K562 (cell line): ENCODE results near the gene IPO11. TPM values are rescaled to one million over a fixed set of nuclear protein-coding genes. Genes with fewer than 3 reads are reported as not detected.

Experiments
- ATAC-seq: fragments of 200-7000 bp; cut with Tn5 transposase; 3 replicates; pipeline ENCODE4 v1.9.1; 2020; ENCODE audit warnings: moderate library complexity
- BruUV-seq: library from RNA; stranded (reverse); fragments of 400-500 nt; replicated peaks from 2 replicates; lab custom pipeline; 2021; lab: Mats Ljungman, UMichigan
- CTCF ChIA-PET: fragments of 300-600 bp; formaldehyde crosslinking; extraction: SDS; loops from one replicate; lab custom pipeline; 2021; ENCODE audit warnings: low intra/inter-chr PET ratio; lab: Yijun Ruan, JAX
- POLR2A ChIA-PET: fragments of 300-600, 350-650 bp; sonication (Branson Sonifier 250); formaldehyde crosslinking; extraction: SDS; loops from one replicate; lab custom pipeline; 2021; ENCODE audit warnings: antibody characterized with exemption, inconsistent platforms; lab: Yijun Ruan, JAX
- DNase-seq, 4 experiments: peaks; one replicate each; pipeline versions ENCODE4 v3.0.0 to v3.0.0-alpha.2; 2011 to 2018; ENCODE audit warnings: low spot score in 3 of 4, mixed read lengths in 3 of 4; ENCODE audit errors: extremely low read depth in 1 of 4
- FAIRE-seq: peaks from 2 replicates; lab custom pipeline; 2011; peaks lifted over from hg19 to GRCh38; lab: Jason Lieb, UNC
- H2AFZ ChIP-seq: 2 replicates; pipeline ENCODE4 v1.6.0; 2011; ENCODE audit warnings: low read depth, low read length, control low read depth, inconsistent platforms
- H3K27ac ChIP-seq: fragments of 200-600 bp; 3 replicates; pipeline ENCODE4 v1.8.0; 2011; ENCODE audit warnings: low read depth, mild to moderate bottlenecking, control low read depth, inconsistent platforms, low read length, moderate library complexity, mixed read lengths; ENCODE audit errors: extremely low read depth
- H3K27me3 ChIP-seq, 2 experiments: fragments of 300-600 bp in 1 of 2; 2 replicates in 1 of 2; 3 replicates in 1 of 2; pipeline versions ENCODE4 v1.6.0 to v1.8.0; 2011; ENCODE audit warnings: inconsistent platforms in 2 of 2, low read length in 2 of 2, mild to moderate bottlenecking in 1 of 2, mixed read lengths in 1 of 2, moderate library complexity in 1 of 2; ENCODE audit not compliant: control insufficient read depth in 2 of 2, insufficient read depth in 2 of 2
- H3K36me3 ChIP-seq: fragments of 300-600 bp; 3 replicates; pipeline ENCODE4 v1.8.0; 2011; ENCODE audit warnings: mild to moderate bottlenecking, low read length, inconsistent platforms; ENCODE audit not compliant: control insufficient read depth, insufficient read depth
- H3K4me1 ChIP-seq, 2 experiments: fragments of 200-600 bp in 1 of 2; replicated peaks in 1 of 2; 2 replicates in 1 of 2; 3 replicates in 1 of 2; pipeline versions ENCODE4 v1.5.1 to v1.8.0; 2011; ENCODE audit warnings: inconsistent platforms in 2 of 2, low read length in 2 of 2, mild to moderate bottlenecking in 1 of 2, mixed read lengths in 1 of 2, moderate library complexity in 1 of 2; ENCODE audit not compliant: control insufficient read depth in 2 of 2, insufficient read depth in 2 of 2
- H3K4me2 ChIP-seq: 2 replicates; pipeline ENCODE4 v1.6.1; 2011; ENCODE audit warnings: low read length, control low read depth, inconsistent platforms, mixed read lengths; ENCODE audit not compliant: insufficient read depth
- H3K4me3 ChIP-seq: fragments of 200-600 bp; sonication (generic), shearing (Covaris generic); 2 replicates; pipeline ENCODE4 v1.5.1; 2016; ENCODE audit warnings: control low read depth, inconsistent platforms
- H3K79me2 ChIP-seq: fragments of 200-600 bp; 3 replicates; pipeline ENCODE4 v1.8.0; 2011; ENCODE audit warnings: low read length, inconsistent platforms; ENCODE audit not compliant: control insufficient read depth, insufficient read depth
- H3K9ac ChIP-seq, 2 experiments: 2 replicates each; pipeline versions ENCODE4 v1.6.0 to v1.6.1; 2011; ENCODE audit warnings: low read depth in 2 of 2, low read length in 2 of 2, control low read depth in 1 of 2, inconsistent platforms in 1 of 2, mild to moderate bottlenecking in 1 of 2, mixed read lengths in 1 of 2; ENCODE audit not compliant: insufficient read depth in 1 of 2
- H3K9me1 ChIP-seq: one replicate; pipeline ENCODE4 v1.6.0; 2011; ENCODE audit warnings: inconsistent platforms, mild to moderate bottlenecking, low read length, moderate library complexity; ENCODE audit not compliant: control insufficient read depth, insufficient read depth
- H3K9me3 ChIP-seq: replicated peaks from 2 replicates; pipeline ENCODE4 v1.5.1; 2011; ENCODE audit warnings: low read depth, low read length, inconsistent platforms; ENCODE audit not compliant: control insufficient read depth, insufficient read depth
- H4K20me1 ChIP-seq: replicated peaks from 2 replicates; pipeline ENCODE4 v1.6.1; 2011; ENCODE audit warnings: low read length, inconsistent platforms, mixed read lengths; ENCODE audit not compliant: control insufficient read depth, insufficient read depth
- HNRNPUL1 ChIP-seq: fragments of 200-400 bp; formaldehyde crosslinking; IDR thresholded peaks from 2 replicates; pipeline ENCODE4 v1.6.1; 2017; ENCODE audit warnings: low read length
- IRF2 ChIP-seq: sonication (generic); formaldehyde crosslinking; IDR thresholded peaks from 2 replicates; pipeline ENCODE4 v1.8.1; 2022; ENCODE audit warnings: mild to moderate bottlenecking, missing genetic modification reagents
- RAD21 ChIP-seq, 2 experiments: fragments of 250-450 bp in 1 of 2; fragments of 450-650 bp in 1 of 2; sonication (Bioruptor Pico) in 1 of 2; formaldehyde crosslinking in 1 of 2; IDR thresholded peaks in 1 of 2; conservative IDR thresholded peaks in 1 of 2; 2 replicates each; pipeline versions ENCODE4 v1.4.0 to v1.8.0; 2020 to 2022; ENCODE audit warnings: mild to moderate bottlenecking in 2 of 2, moderate library complexity in 1 of 2
- REST ChIP-seq, 2 experiments: fragments of 450-650 bp; formaldehyde crosslinking in 1 of 2; IDR thresholded peaks; 2 replicates each; pipeline versions ENCODE4 v1.4.0 to v1.6.1; 2014 to 2020; ENCODE audit warnings: mild to moderate bottlenecking in 2 of 2, borderline replicate concordance in 1 of 2, low read depth in 1 of 2
- WGBS: fragments of 100-300 bp; shearing (Covaris generic); methylation state at CpG from one replicate; pipeline ENCODE4 v1.1.6; 2016; ENCODE audit warnings: low coverage, mixed read lengths; ENCODE audit not compliant: insufficient coverage; ENCODE audit errors: missing lambda C conversion rate; 5-methylcytosine and 5-hydroxymethylcytosine counted together
- in situ Hi-C: fragments of 300-500 bp; cut with MboI; formaldehyde crosslinking; loops from 4 replicates; pipeline ENCODE4 v1.15.0; 2018; ENCODE audit warnings: inconsistent platforms, mixed read lengths
- intact Hi-C: fragments of 100-400 bp; cut with micrococcal nuclease; formaldehyde crosslinking; loops from 2 replicates; pipeline ENCODE4 v1.14.2; 2022
- polyA plus RNA-seq, 8 experiments: library from polyadenylated mRNA; depleted of rRNA in 4 of 8; stranded (reverse) in 5 of 8; unstranded in 3 of 8; fragments of >200 nt; fragmentation: Nextera tagmentation in 2 of 8; fragmentation: Illumina TruSeq in 1 of 8; extraction: Ambion mirVana in 2 of 8; extraction: Trizol in 1 of 8; gene quantifications; 2 replicates each; pipeline versions ENCODE4 v1.2.1 to v1.2.3, GENCODE V29; 2011 to 2014; ENCODE audit warnings: inconsistent platforms in 1 of 8, missing spikeins in 1 of 8
- total RNA-seq, 7 experiments: library from RNA; depleted of rRNA in 6 of 7; stranded (reverse); fragments of >200 nt in 6 of 7; fragmentation: Illumina TruSeq in 2 of 7; extraction: Trizol in 2 of 7; gene quantifications; 2 replicates each; pipeline versions ENCODE4 v1.2.1 to v1.2.3, GENCODE V29; 2011 to 2021; ENCODE audit warnings: low replicate concordance in 1 of 7

The IPO11 gene
- total and polyA plus RNA-seq, 9 of the 15 experiments (the other 6 are each of a cell fraction or from before 2014, with no cell fraction given): 38.7 to 96.0 (median 70.9) TPM

- TF ChIP-seq IRF2 (CRISPR knock-in tag) (no peak), REST (IDR thresholded peaks at IDR 0.05; ENCODE audit: borderline replicate concordance) (peak; percentile 36; the same call in 1 of the 2 replicates), REST (CRISPR knock-in tag; IDR thresholded peaks at IDR 0.05; ENCODE audit: low read depth) (no peak), HNRNPUL1 (no peak), RAD21 (CRISPR knock-in tag; conservative IDR thresholded peaks at IDR 0.05 in 1 of 2, IDR thresholded peaks at IDR 0.05 in 1 of 2) (peak; percentile 5 to 31; a peak in 2 of 4 replicates)
- Histone ChIP-seq H3K79me2 (no peaks in the 10 kb centered on the region), H3K9me1 (no peaks in the 10 kb centered on the region), H3K4me1 (no peaks in the 10 kb centered on the region), H2AFZ (no peak overlapping the region), H3K9me3 (no peaks in the 10 kb centered on the region), H4K20me1 (no peaks in the 10 kb centered on the region), H3K27ac (no peak overlapping the region), H3K27me3 (no peaks in the 10 kb centered on the region), H3K36me3 (peaks cover 38% of the 10 kb centered on the region), H3K4me3 (no peak overlapping the region), H3K9ac (no peak overlapping the region), H3K4me2 (no peak overlapping the region)
- DNase-seq (no peak), ATAC-seq (no peak; the same call in 2 of the 3 replicates), FAIRE-seq (no peak)
- in situ Hi-C loops: no loop called here
- intact Hi-C loops: loop anchor here (5.0 kb wide), 1 partner anchor 170 kb away; no protein-coding TSS in a partner anchor
- ChIA-PET CTCF (interaction anchor here (1.6 kb wide), 1 partner anchor 172 kb away, joined by 6 read pairs; no protein-coding TSS in a partner anchor), POLR2A (interaction anchor here (0.7 to 1.5 kb wide), 4 partner anchors 8 to 16 kb away, joined by 3 to 5 read pairs (median 4); no protein-coding TSS in a partner anchor)
- BruUV-seq: no TSS peak
- WGBS: 94% methylated on average over 3 of the region's 3 CpGs
These were observed 219.5 kb downstream of the IPO11 start for GRCh38 chr5:62631909-62632580.
